Panc1 (cell line): ENCODE data around the gene MAMLD1.

Source experiments
- POLR2AphosphoS5 ChIP-seq: IDR thresholded peaks from 2 replicates; pipeline ENCODE4 v1.6.1; 2012; ENCODE audit warnings: mild to moderate bottlenecking, low read depth, low read length, moderate library complexity
- SIN3A ChIP-seq: IDR thresholded peaks from 2 replicates; pipeline ENCODE4 v1.6.1; 2012; ENCODE audit warnings: low read depth, mild to moderate bottlenecking, low read length, moderate library complexity, borderline replicate concordance; ENCODE audit not compliant: insufficient read depth
- TCF7L2 ChIP-seq: IDR thresholded peaks from 2 replicates; pipeline ENCODE4 v1.6.1; 2011; ENCODE audit warnings: mild to moderate bottlenecking, low read depth, low read length, inconsistent platforms
- TF ChIP-seq, protein P1 (sequence below): fragments of 450-650 bp; IDR thresholded peaks from 2 replicates; pipeline ENCODE4 v1.5.1; 2017; ENCODE audit warnings: mild to moderate bottlenecking

DNA sequence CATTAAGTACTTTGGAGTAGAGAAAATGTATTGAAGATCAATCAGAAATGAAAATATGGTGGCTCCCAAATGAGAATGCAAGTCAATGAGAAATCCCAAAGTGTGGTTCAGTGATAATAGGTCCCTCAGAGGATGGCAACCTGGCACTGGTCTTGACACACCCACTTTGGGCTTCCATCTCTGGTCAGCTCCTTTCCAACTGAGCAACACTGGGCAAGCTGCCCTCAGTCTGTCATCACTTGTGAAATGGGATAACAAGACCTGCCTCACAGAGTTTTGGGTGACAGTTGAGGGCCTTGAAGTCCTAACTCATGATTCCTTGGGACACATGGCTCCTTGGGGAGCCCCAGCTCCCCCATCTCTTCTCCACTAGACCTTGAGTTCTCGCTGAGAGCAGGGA lies 29.0 kb upstream of the MAMLD1 start:
- TF ChIP-seq, protein P1, sequence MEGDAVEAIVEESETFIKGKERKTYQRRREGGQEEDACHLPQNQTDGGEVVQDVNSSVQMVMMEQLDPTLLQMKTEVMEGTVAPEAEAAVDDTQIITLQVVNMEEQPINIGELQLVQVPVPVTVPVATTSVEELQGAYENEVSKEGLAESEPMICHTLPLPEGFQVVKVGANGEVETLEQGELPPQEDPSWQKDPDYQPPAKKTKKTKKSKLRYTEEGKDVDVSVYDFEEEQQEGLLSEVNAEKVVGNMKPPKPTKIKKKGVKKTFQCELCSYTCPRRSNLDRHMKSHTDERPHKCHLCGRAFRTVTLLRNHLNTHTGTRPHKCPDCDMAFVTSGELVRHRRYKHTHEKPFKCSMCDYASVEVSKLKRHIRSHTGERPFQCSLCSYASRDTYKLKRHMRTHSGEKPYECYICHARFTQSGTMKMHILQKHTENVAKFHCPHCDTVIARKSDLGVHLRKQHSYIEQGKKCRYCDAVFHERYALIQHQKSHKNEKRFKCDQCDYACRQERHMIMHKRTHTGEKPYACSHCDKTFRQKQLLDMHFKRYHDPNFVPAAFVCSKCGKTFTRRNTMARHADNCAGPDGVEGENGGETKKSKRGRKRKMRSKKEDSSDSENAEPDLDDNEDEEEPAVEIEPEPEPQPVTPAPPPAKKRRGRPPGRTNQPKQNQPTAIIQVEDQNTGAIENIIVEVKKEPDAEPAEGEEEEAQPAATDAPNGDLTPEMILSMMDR, result no peak
- TF ChIP-seq POLR2AphosphoS5 (no peak), SIN3A (no peak), TCF7L2 (no peak)
